ENCODE measurements around the gene CYB561D1.

CYB561D1 gene

GRCh38 chr1:109499081-109499480 lies 5.2 kb downstream of the CYB561D1 start:
- DNase-seq (ENCODE audit: extremely low spot score, insufficient read length, low read depth), result no peak
- FAIRE-seq, result no peak

- no peak for DNase-seq (ENCODE audit: extremely low spot score, insufficient read length, low read depth)
- FAIRE-seq, result no peak
Measured at GRCh38 chr1:109499661-109500536, 6.0 kb downstream of the CYB561D1 start.

GRCh38 chr1:109500941-109501381 lies 7.1 kb downstream of the CYB561D1 start:
- no peak for FAIRE-seq
- DNase-seq (ENCODE audit: extremely low spot score, insufficient read length, low read depth), result no peak

GRCh38 chr1:109501644-109502363 lies 7.9 kb downstream of the CYB561D1 start:
- DNase-seq (ENCODE audit: extremely low spot score, insufficient read length, low read depth) (no peak), FAIRE-seq (no peak)

- DNase-seq (ENCODE audit: extremely low spot score, insufficient read length, low read depth) (no peak), FAIRE-seq (no peak)
Measured at GRCh38 chr1:109502364-109502851, 8.5 kb downstream of the CYB561D1 start.

- FAIRE-seq (no peak), DNase-seq (ENCODE audit: extremely low spot score, insufficient read length, low read depth) (no peak)
Measured at GRCh38 chr1:109503935-109504334, 10.0 kb downstream of the CYB561D1 start.

- FAIRE-seq (no peak), DNase-seq (ENCODE audit: extremely low spot score, insufficient read length, low read depth) (no peak)
Measured at GRCh38 chr1:109504974-109505373, 11.1 kb downstream of the CYB561D1 start.

GRCh38 chr1:109508001-109508872 lies 14.3 kb downstream of the CYB561D1 start:
- DNase-seq (ENCODE audit: extremely low spot score, insufficient read length, low read depth) (no peak), FAIRE-seq (no peak)

- DNase-seq (ENCODE audit: extremely low spot score, insufficient read length, low read depth) (no peak), FAIRE-seq (no peak)
Measured at GRCh38 chr1:109508873-109509175, 14.9 kb downstream of the CYB561D1 start.

- FAIRE-seq (no peak), DNase-seq (ENCODE audit: extremely low spot score, insufficient read length, low read depth) (peak; percentile 67)
Measured at GRCh38 chr1:109509176-109510134, 15.6 kb downstream of the CYB561D1 start, which contains the start of gene AMIGO1. Gene AMIGO1, minus strand, starts transcription at chr1:109509727. Its CDS starts 815 bp downstream, at chr1:109508912.

GRCh38 chr1:109513110-109513710 lies 19.3 kb downstream of the CYB561D1 start:
- no peak for FAIRE-seq

GRCh38 chr1:109514846-109515245 lies 21.0 kb downstream of the CYB561D1 start:
- FAIRE-seq, result no peak

More at GRCh38 chr1:109513110-109513710, 19.3 kb downstream of the CYB561D1 start:
- DNase-seq (ENCODE audit: extremely low spot score, insufficient read length, low read depth), result no peak

GRCh38 chr1:109516872-109517271 lies 23.0 kb downstream of the CYB561D1 start:
- FAIRE-seq (no peak), DNase-seq (ENCODE audit: extremely low spot score, insufficient read length, low read depth) (no peak)

More at GRCh38 chr1:109514846-109515245, 21.0 kb downstream of the CYB561D1 start:
- DNase-seq (ENCODE audit: extremely low spot score, insufficient read length, low read depth), result no peak

GRCh38 chr1:109517337-109517736 lies 23.4 kb downstream of the CYB561D1 start:
- FAIRE-seq (no peak), DNase-seq (ENCODE audit: extremely low spot score, insufficient read length, low read depth) (no peak)

- FAIRE-seq (no peak), DNase-seq (ENCODE audit: extremely low spot score, insufficient read length, low read depth) (no peak)
Measured at GRCh38 chr1:109521002-109521951, 27.4 kb downstream of the CYB561D1 start.

GRCh38 chr1:109522026-109522425 lies 28.1 kb downstream of the CYB561D1 start:
- DNase-seq (ENCODE audit: extremely low spot score, insufficient read length, low read depth), result no peak
- FAIRE-seq, result no peak

GRCh38 chr1:109523706-109524105 lies 29.8 kb downstream of the CYB561D1 start:
- DNase-seq (ENCODE audit: extremely low spot score, insufficient read length, low read depth) (no peak), FAIRE-seq (no peak)

All from GM18507 (cell line).